SK-N-DZ (cell line): Measurements from ENCODE around the gene DRD2.

Source experiments
- DNase-seq: peaks from one replicate; pipeline ENCODE4 v3.0.0-alpha.2; 2015; ENCODE audit warnings: low spot score

Gene DRD2

DNA sequence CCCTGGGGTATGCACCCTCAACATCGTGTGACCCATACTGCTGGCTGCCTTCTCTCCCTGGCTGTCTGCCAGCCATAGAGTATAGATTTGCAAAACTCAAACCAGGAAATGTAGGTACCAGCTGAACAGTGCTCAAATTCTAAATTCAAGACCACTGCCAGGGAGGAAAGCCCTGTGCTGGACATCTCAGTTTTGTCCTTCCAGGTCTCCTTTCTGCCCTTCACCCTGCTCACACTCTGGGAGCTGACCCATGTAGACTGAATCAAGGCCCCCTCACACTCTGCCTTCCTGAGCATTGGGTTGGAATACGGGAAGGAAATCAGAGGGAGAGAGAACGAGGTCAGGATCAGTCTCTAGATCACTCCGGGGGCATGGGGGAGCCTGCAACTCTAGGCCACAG is 12.4 kb upstream of the DRD2 start:
- DNase-seq, result no peak

DNA sequence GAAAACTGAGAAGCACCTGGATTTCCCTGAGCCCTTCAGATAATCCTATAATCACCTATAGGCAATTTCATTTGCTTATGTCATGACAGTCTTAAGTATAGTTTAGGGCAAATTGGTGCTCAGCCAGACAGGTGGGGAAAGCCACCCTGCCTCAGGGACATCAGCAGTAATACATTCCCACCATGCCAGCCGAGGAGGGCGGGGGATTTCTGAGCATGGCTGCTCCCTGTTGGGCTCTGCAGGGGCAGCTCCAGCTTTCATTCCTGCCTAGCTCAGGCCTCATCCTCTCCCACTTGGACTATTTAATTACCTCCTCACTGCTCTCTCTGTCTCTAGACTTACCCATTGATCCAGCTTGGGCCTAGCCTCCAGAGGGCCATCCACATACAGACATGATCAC is 9.0 kb upstream of the DRD2 start:
- DNase-seq, result no peak

DNA sequence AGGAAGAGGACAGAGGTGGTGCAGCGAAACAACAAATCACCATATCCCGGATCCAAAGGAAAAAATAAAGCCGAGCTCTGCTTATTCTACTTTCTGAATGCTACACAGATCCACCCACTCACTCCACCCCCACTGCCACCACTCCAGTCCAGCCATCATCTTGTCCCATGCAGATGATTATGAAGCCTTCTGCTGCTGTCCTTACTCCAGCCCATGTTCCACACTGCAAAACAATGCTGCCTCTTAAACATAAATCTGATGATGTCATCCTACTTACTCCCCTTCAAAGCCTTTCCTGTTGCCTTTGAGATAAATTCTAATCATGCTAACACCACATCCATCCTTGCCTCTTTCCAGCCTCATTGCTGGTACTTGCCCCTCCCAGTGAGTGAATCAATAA is 6.5 kb upstream of the DRD2 start:
- DNase-seq, result no peak

DNA sequence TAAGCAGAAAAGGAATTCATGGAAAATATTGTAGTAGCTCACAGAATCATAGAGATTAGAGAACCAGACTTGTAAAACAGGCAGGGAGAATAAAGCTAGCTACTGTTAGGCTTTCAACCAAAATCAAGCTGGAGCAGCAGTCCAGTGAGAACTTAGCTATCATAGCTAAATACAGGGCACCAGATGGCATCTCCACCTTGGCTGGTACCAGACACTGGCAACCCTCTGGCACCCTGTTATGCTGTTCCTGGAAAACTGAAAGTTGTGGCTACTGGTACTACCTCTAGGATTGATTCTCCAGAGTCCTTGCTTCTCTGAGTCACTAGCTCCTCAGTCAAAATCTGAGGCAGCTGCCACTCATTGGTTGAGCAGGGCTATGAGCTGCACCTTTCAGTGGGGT is 6.0 kb upstream of the DRD2 start:
- DNase-seq, result no peak

DNA sequence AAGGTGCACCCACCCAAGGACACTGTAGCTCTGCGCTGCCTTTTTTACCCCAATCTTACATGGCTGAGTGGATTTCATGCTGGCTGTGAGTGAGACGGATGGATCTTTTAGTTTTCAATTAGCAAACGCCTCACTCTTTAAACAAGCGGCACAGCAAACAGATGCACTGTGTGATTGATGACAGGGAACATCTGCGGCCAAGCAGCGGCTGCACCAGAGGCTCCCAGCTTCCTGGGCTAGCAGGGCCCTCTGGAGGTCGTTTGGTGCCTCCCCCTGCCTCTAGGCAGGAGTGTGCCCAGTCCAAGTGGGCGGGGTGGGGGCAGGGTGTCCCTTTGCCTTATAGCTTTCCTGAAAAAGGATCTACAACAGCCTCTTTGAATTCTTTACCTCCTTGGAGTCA is 2.1 kb upstream of the DRD2 start:
- DNase-seq, result peak; percentile 28

DNA sequence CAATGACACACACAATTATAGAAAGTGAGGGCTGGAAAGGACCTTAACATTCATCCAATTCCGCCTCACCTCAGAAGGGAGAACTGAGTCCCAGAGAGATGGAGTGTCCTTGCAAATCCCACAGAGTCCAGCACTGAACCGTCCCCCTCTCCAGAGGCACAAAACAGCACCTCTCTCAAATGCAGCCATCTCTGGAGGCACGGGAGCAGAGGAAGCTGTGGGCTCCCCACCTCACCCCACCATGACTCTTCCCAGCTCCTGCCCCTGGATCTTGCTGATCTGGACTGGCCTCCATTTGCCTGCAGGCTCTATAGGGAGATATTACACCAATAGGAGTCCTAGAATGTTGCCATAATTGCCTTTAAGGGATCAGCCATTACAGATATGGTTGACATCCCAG is 1.4 kb upstream of the DRD2 start:
- DNase-seq, result no peak

DNA sequence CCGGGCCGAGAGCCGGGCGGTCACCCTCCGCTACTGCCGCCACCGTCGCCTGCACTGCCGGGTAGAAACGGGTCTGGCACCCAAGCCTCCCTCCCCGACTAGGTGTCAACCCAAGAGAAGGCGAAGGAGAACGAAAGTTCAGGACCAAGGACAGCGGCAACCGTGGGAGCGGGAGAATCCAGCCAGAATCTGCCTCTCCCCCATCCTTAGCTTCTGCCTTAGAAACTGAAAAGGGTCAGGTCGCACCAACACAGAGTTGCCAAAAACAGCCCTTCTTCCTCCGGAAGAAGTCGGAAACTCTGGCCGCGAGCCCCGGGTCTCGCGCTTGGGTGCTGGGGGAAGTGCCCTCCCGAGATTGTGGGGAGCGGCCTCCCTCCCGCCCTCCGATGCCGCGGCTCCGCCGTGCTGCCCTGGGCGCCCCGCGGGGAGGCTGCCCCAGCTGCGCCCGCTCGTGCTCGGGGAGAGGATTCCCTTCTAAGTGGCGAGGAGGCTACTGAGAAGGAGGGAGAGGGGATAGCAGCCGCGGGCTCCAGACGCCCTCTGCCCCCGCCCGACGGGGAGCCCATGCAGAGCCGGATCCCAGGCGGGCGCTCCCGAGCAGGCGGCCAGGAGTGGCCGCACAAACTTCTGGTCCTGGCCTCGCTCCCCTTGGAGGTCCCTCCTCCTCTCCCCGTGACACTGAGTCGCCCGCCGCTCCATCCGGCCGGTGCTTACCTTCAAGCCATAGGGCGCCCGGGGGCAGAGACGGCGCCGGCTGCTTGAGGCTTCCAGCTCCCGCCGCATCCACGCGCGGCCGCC is 637 bp downstream of the DRD2 start:
- peak; percentile 37 for DNase-seq

DNA sequence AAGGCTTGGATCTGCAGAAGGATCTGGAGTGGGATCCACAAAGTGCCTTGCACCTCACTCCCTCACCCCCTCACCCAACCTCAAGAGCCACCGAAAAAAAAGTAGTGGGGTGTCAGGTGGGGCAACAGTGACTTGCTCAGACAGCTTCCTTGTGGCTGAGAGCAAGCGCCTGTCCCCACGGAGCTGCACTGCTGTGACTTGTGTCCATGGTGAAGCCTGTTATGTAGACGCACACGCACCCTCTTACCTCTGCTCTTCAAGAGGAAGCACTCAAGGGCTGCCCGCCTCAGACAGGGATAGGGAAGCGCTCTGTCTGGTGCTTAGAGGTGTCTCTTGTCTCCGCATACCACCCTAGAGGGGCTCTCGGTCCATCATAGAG is 1.2 kb downstream of the DRD2 start:
- no peak for DNase-seq

DNA sequence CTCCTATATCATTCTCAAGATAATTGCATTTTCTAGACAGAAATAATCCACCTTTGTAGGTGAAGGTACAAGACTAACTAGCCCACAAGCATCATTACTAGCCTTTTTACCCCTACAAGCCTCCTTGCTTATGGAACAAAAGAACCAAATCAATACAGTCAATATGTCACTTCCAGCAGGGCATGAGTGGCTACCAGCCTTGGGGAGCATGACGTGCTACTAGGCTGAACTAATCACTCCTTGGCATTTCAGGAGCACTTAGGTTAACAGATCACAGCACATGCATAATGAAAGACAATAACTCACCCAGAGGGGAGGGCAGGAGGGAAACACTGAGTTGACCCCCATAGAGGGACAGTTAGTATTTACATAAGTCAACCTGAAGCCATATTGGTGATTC is 2.7 kb downstream of the DRD2 start:
- DNase-seq, result no peak

DNA sequence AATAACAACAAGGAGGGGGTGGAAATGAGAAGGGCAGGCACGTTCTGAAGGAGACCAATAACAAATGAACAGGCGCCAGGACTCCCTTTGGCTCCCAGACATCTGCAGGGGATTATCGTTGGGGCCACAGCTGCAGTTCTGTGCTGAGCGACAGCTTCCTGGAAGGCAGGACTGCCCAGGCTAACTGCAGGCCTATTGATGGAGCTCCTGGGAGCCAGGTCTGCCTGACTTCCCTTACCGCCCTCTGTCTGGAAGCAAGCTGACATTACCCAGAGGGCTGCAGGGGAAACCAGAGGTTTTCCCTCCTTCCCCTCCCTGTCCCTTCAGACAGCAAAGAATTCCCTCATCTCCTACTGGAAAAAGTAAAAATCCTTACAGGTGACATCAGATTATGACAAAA is 5.0 kb downstream of the DRD2 start:
- no peak for DNase-seq

DNA sequence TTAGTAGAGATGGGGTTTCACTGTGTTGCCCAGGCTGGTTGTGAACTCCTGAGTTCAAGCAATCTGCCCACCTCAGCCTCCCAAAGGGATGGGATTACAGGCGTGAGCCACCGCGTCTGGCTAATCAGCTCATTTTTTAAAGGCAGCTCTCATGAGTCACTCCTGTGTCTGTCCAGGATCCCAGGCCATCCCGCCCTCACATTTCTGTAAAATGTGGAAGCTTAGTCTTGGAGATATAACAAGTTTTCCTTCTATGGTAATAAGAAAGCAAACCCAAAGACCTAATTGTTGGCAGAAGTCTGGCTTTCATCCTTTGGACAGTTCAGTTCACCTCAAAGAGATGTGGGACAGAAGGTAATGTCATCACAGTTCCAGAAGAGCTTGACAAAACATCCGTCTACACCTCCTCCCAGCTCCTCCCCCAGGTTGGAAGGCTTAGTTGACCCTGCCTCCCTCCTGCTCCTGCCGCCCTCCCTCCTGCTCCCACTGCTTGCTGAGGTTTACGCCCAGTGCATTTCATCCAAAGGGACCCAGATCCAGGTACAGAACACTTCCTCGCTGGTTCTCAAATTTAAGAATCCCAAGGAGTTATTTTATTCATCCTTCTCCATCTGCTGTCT is 6.4 kb downstream of the DRD2 start:
- no peak for DNase-seq

DNA sequence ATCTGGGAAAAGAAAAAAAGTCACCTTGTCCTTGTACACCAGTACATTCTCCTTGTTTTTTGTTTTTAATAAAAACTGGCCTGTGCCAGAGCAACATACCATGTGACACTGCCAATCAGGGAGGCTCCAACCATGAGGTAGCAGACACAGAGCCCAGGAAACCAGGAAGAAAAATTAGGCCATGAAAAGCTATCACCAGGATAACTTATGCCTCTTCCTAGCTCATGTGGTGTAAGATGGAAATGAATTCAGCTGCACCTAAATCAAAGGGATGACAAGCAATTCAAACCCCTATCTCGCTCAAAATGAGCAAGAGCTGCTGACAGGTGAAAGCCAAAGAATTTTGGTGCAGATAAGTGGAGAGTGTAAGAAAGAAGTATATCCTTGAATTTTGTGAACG is 7.7 kb downstream of the DRD2 start:
- no peak for DNase-seq

DNA sequence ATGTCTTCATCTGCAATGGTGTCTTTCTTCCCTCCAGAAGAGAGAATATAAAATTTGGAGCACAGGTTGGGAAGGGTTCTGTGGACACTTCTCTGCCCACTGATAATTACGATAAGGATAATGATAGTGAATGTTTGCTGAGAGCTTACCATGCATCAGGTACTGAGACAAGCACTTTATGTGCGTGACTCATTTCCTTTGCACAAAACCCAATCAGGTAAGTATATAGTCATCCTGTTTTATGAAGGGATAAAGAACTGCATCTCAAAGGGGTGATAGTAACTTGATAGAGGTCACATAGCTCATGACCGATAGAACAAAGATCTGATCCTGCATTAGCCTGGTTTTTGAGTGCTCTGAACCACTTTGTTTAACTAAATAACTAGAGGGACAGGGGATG is 9.4 kb downstream of the DRD2 start:
- no peak for DNase-seq

DNA sequence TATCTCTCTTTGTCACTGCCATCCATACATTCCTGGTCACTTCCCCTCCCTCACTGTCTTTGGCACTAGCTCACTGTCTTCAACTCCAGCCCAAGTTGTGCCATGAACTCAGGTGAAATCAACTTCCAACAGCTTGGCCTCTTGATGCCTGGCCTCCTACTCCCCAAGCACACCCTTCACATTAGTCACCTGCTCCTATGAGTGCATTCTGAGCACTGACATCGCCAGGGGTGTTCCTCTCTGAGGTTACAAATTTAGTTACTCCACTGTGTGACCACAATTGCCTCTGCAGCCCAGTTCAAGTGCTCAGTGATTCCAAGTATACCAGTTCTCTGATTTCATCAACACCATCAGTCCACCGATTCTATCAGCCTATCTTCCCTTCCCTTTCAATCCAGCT is 10.8 kb downstream of the DRD2 start:
- DNase-seq, result no peak

DNA sequence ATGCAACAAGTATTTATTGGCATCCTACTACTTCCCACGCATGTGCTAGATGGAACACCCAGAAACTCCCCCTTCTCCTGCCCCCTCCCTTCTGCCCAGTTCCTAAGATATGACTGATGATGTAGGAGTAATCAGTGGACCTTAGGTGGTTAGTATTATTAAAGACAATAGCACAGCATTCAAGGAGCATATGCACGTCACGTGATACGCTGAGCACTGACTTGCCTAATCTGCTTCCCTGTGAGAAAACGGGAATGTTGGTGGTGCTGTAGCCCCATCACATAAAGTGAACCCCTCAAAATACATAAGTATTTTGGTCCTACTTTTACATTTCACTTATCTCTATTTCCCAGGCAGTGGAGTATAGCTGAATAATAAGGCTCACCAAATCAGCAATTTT is 12.4 kb downstream of the DRD2 start:
- no peak for DNase-seq

DNA sequence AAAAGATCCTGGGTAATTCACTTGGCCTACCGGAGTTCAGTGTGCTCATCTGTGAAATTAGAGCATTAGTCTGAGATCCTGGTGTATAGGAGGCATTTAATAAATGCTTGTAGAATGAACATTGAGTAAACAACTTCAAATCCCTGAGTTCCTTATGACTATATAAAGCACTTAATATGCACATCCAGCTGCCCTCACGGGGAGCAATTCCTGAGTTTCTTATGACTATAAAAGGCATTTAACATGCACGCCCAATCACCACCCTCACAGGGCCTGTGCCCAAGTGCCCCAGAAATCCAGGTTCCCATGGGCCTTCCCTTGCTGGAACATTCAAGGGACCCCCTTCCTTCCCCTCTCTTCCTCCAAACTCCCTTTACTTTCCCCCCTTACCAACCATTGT is 13.6 kb downstream of the DRD2 start:
- DNase-seq, result no peak

DNA sequence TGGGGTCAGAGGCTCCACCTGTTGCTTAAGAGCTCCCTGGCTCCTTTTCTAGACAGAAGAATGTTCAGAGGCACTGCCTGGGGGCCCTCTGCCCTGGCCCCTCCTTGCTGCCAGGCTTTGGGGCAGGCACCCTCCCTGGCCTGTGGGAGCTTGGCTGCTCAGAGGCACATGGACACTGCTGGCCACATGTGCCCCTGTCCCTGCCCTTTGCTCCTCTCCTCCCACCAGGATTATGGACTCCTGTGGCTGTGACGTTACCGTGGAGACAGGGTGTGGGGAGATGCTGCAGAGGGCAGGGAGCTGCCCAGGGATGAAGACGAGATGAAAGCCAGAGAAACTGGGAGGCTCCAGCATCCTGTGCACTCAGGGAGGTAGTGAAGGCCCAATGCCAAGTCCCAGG is 14.7 kb downstream of the DRD2 start:
- no peak for DNase-seq

DNA sequence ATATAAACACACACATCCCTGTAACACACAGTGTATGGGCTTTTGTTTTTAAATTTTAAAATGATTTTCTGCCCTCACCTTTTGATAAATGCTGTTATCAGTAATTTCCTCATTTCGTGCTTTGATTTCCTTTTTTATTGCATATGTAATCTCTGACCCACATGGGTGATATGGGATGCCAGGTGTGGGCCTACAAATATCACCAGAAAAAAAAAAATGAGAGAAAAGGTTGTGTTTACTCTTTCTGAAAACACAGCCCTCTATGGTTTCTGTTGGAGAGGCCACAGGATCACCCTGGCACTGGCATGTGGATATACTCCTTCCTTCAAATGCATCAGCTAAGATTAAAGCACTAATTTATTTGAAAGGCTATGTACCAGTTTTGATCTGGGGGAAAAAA is 17.0 kb downstream of the DRD2 start:
- DNase-seq, result no peak

DNA sequence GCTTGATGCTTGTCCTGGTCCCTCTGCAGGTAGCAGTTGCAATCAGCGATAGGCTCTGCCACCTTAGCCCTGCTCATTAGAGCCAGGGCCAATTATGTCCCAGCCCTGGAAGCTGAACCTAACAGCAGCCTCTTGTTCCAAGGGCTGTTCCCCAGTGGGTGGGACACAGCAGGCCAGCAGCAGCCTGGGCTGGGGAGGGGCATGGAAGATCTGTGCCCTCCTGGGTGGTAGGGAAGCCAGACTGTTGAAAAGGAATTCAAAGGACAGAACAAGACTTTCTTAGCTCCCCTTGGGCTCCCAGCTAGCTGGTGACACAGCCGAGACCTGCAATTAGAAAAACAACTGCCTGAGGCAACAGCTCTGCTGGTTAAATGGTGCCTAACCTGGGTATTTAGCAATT is 17.4 kb downstream of the DRD2 start:
- no peak for DNase-seq

DNA sequence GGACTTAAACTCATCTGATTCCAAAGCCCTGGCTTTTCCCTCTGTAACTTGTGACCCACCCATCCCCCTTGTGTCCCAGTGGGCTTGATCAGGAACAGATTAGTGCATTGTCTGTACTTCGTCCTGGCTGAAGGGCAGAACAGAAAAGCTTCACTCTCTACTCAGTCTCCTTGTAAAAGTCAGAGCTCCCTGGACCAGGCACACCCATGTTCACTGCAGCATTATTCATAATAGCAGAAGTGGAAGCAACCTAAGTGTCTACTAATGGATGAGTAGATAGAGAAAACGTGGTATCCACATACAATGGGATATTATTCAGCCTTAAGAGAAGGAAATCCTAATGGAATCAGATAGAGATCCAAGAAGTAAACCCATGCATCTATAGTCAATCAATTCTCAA is 20.7 kb downstream of the DRD2 start:
- DNase-seq, result no peak

DNA sequence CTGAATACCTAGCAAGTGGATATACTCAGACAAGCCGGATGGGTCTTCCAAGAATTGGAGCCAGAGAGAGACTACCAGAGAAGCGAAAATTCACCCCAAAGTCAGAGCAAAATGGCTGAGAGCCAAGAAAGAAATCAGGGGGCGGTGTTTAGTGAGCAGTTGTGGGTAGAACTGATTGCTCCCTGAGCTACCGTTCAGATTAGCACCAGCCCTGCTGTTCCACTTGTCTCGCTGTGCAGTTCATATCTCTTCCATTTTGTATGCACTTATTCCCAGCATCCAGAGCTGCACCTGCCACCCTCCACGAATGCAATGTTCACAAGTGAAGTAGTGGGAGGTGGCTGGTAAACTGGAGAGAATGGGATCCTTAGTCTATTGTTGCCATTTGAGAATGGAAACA is 25.5 kb downstream of the DRD2 start:
- DNase-seq, result no peak

DNA sequence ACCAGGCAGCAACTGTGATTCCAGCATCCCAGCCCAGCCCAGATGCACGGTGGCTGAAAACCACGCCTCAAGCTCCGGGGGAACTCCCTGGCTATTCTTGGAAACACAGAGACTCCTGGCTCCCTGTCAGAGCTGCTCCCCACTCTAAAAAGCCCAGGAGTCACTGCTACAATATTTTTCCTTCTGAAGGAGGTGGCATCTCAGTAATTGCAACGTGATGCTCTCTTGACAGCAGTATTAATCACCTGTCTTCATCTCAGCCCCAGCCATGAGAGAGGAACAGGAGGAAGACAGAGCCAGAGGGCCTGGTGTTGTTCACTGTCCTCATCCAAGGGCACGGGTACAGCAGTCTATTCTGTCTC is 26.9 kb downstream of the DRD2 start:
- no peak for DNase-seq

DNA sequence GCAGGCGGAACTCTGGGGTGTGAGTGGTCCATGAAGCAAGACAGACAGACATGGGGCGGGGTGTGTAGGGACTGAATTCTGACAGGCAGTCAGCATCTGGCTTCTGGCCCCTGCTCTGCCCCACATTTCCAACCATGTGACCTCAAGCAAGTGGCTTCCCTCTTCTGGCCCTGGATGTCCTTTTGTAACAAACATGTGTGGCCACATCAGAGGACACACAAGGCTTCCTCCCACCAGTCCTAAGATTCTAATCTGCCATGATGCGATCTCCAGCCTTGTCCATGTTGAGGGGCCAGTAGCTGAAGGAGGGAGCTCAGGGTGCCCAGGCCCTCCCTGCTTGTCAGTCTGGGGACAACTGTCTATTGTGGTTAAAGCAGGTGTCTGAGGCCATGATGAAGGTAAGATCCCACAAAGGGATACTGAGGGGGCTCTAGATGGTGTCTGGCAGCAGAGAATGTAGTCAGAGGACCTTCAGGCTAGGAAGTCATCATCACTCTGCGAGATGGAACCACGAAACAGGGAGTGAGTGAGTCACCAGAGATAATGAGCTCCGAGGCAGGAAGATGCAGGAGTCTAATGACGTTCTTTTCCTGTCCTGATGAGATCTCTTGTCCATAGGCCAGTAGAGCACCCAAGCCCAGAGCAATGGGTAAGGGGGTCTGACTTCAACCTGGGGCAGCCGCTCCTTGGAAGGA is 27.4 kb downstream of the DRD2 start:
- DNase-seq, result no peak
